ENCODE data around the gene AZU1. TPM values are rescaled to one million over a fixed set of nuclear protein-coding genes. Genes with fewer than 3 reads are reported as not detected.

AZU1 gene
- 0.10 TPM for polyA plus RNA-seq (2012; ENCODE audit: low read depth, missing spikeins)

- FAIRE-seq (no peak), DNase-seq (ENCODE audit: insufficient read length, low spot score) (no peak)
- TF ChIP-seq TAF1 (IDR thresholded peaks at IDR 0.05; ENCODE audit: low read depth, low read length) (no peak), POU2F2 (IDR thresholded peaks at IDR 0.05; ENCODE audit: low read depth, low read length) (no peak), SPI1 (IDR thresholded peaks at IDR 0.05; ENCODE audit: low read depth, low read length) (no peak), PAX5 (IDR thresholded peaks at IDR 0.05; ENCODE audit: insufficient read depth, low read length, severe bottlenecking) (no peak)
Measured at GRCh38 chr19:827710-828321, at the start of gene AZU1. Gene AZU1 (plus strand): TSS chr19:827837. CDS start chr19:827847, 10 bp downstream.

GRCh38 chr19:778910-779653 is 48.6 kb upstream of the AZU1 start:
- TF ChIP-seq POU2F2 (IDR thresholded peaks at IDR 0.05; ENCODE audit: low read depth, low read length) (no peak), TAF1 (IDR thresholded peaks at IDR 0.05; ENCODE audit: low read depth, low read length) (no peak), SPI1 (IDR thresholded peaks at IDR 0.05; ENCODE audit: low read depth, low read length) (no peak), PAX5 (IDR thresholded peaks at IDR 0.05; ENCODE audit: insufficient read depth, low read length, severe bottlenecking) (no peak), POLR2A (IDR thresholded peaks at IDR 0.05; ENCODE audit: low read depth, low read length) (no peak), POLR2AphosphoS5 (IDR thresholded peaks at IDR 0.05; ENCODE audit: low read depth, low read length) (no peak)
- FAIRE-seq (no peak), DNase-seq (ENCODE audit: insufficient read length, low spot score) (no peak)

- FAIRE-seq (no peak), DNase-seq (ENCODE audit: insufficient read length, low spot score) (no peak)
Measured at GRCh38 chr19:780935-781334, 46.7 kb upstream of the AZU1 start.

GRCh38 chr19:781800-782184 is 45.8 kb upstream of the AZU1 start:
- no peak for TF ChIP-seq TAF1 (IDR thresholded peaks at IDR 0.05; ENCODE audit: low read depth, low read length)
- no peak for TF ChIP-seq POLR2A (IDR thresholded peaks at IDR 0.05; ENCODE audit: low read depth, low read length)
- no peak for TF ChIP-seq PAX5 (IDR thresholded peaks at IDR 0.05; ENCODE audit: insufficient read depth, low read length, severe bottlenecking)
- no peak for TF ChIP-seq SPI1 (IDR thresholded peaks at IDR 0.05; ENCODE audit: low read depth, low read length)
- no peak for TF ChIP-seq POLR2AphosphoS5 (IDR thresholded peaks at IDR 0.05; ENCODE audit: low read depth, low read length)
- TF ChIP-seq POU2F2 (IDR thresholded peaks at IDR 0.05; ENCODE audit: low read depth, low read length): no peak
- no peak for DNase-seq (ENCODE audit: insufficient read length, low spot score)
- no peak for FAIRE-seq

More at GRCh38 chr19:780935-781334, 46.7 kb upstream of the AZU1 start:
- TF ChIP-seq SPI1 (IDR thresholded peaks at IDR 0.05; ENCODE audit: low read depth, low read length) (no peak), POLR2AphosphoS5 (IDR thresholded peaks at IDR 0.05; ENCODE audit: low read depth, low read length) (no peak), TAF1 (IDR thresholded peaks at IDR 0.05; ENCODE audit: low read depth, low read length) (no peak), POU2F2 (IDR thresholded peaks at IDR 0.05; ENCODE audit: low read depth, low read length) (no peak), PAX5 (IDR thresholded peaks at IDR 0.05; ENCODE audit: insufficient read depth, low read length, severe bottlenecking) (no peak), POLR2A (IDR thresholded peaks at IDR 0.05; ENCODE audit: low read depth, low read length) (no peak)

GRCh38 chr19:782185-782877 is 45.3 kb upstream of the AZU1 start:
- FAIRE-seq (no peak), DNase-seq (ENCODE audit: insufficient read length, low spot score) (no peak)
- TF ChIP-seq POU2F2 (IDR thresholded peaks at IDR 0.05; ENCODE audit: low read depth, low read length) (no peak), SPI1 (IDR thresholded peaks at IDR 0.05; ENCODE audit: low read depth, low read length) (no peak), PAX5 (IDR thresholded peaks at IDR 0.05; ENCODE audit: insufficient read depth, low read length, severe bottlenecking) (no peak), POLR2A (IDR thresholded peaks at IDR 0.05; ENCODE audit: low read depth, low read length) (no peak), POLR2AphosphoS5 (IDR thresholded peaks at IDR 0.05; ENCODE audit: low read depth, low read length) (no peak), TAF1 (IDR thresholded peaks at IDR 0.05; ENCODE audit: low read depth, low read length) (no peak)

- no peak for TF ChIP-seq POU2F2 (IDR thresholded peaks at IDR 0.05; ENCODE audit: low read depth, low read length)
- no peak for TF ChIP-seq POLR2A (IDR thresholded peaks at IDR 0.05; ENCODE audit: low read depth, low read length)
- TF ChIP-seq POLR2AphosphoS5 (IDR thresholded peaks at IDR 0.05; ENCODE audit: low read depth, low read length): no peak
- TF ChIP-seq TAF1 (IDR thresholded peaks at IDR 0.05; ENCODE audit: low read depth, low read length): no peak
- TF ChIP-seq SPI1 (IDR thresholded peaks at IDR 0.05; ENCODE audit: low read depth, low read length): no peak
- no peak for TF ChIP-seq PAX5 (IDR thresholded peaks at IDR 0.05; ENCODE audit: insufficient read depth, low read length, severe bottlenecking)
- FAIRE-seq: no peak
- DNase-seq (ENCODE audit: insufficient read length, low spot score): no peak
Measured at GRCh38 chr19:782878-783668, 44.6 kb upstream of the AZU1 start.

- DNase-seq (ENCODE audit: insufficient read length, low spot score): no peak
- no peak for FAIRE-seq
- TF ChIP-seq PAX5 (IDR thresholded peaks at IDR 0.05; ENCODE audit: insufficient read depth, low read length, severe bottlenecking): no peak
- TF ChIP-seq POLR2AphosphoS5 (IDR thresholded peaks at IDR 0.05; ENCODE audit: low read depth, low read length): no peak
- TF ChIP-seq POU2F2 (IDR thresholded peaks at IDR 0.05; ENCODE audit: low read depth, low read length): no peak
Measured at GRCh38 chr19:784541-784940, 43.1 kb upstream of the AZU1 start.

GRCh38 chr19:787536-787935 is 40.1 kb upstream of the AZU1 start:
- TF ChIP-seq POLR2A (IDR thresholded peaks at IDR 0.05; ENCODE audit: low read depth, low read length) (no peak), SPI1 (IDR thresholded peaks at IDR 0.05; ENCODE audit: low read depth, low read length) (no peak), PAX5 (IDR thresholded peaks at IDR 0.05; ENCODE audit: insufficient read depth, low read length, severe bottlenecking) (no peak), POU2F2 (IDR thresholded peaks at IDR 0.05; ENCODE audit: low read depth, low read length) (no peak), TAF1 (IDR thresholded peaks at IDR 0.05; ENCODE audit: low read depth, low read length) (no peak), POLR2AphosphoS5 (IDR thresholded peaks at IDR 0.05; ENCODE audit: low read depth, low read length) (no peak)
- no peak for FAIRE-seq

GRCh38 chr19:788686-788982 is 39.0 kb upstream of the AZU1 start:
- no peak for DNase-seq (ENCODE audit: insufficient read length, low spot score)
- TF ChIP-seq PAX5 (IDR thresholded peaks at IDR 0.05; ENCODE audit: insufficient read depth, low read length, severe bottlenecking) (no peak), TAF1 (IDR thresholded peaks at IDR 0.05; ENCODE audit: low read depth, low read length) (no peak), POLR2AphosphoS5 (IDR thresholded peaks at IDR 0.05; ENCODE audit: low read depth, low read length) (no peak), POU2F2 (IDR thresholded peaks at IDR 0.05; ENCODE audit: low read depth, low read length) (no peak), POLR2A (IDR thresholded peaks at IDR 0.05; ENCODE audit: low read depth, low read length) (no peak), SPI1 (IDR thresholded peaks at IDR 0.05; ENCODE audit: low read depth, low read length) (no peak)
- no peak for FAIRE-seq

More at GRCh38 chr19:787536-787935, 40.1 kb upstream of the AZU1 start:
- DNase-seq (ENCODE audit: insufficient read length, low spot score): no peak
